Stimulated activated CD4-positive, alpha-beta T cell treated with anti-CD3 and anti-CD28 coated beads, Interleukin-15, amount 100 ng/mL, for 48 hours (primary cell): ENCODE data around the gene WDR41.

Experiments
- DNase-seq, 2 donors: peaks; one replicate each; pipeline ENCODE4 v3.0.0-alpha.2; 2020; ENCODE audit warnings: low read depth in 2 of 2

The WDR41 gene

DNA sequence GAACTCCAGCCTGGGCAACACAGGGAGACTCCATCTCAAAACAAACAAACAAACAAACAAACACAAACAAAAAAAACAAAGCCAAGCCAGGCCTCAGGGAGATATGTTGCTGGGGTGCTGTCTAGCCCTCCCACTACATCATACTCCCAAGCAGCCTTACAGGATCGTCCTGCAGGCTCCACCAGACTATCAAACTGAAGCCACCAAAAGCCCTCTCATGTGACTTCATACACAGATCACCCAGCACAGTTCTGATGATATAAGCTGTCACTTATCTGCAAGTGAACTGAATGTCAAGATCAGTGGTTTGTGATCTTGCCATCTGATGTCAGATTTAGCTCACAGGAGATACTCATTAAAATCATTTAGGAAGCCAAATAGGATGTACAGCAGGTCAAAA, 43.3 kb downstream of the WDR41 start:
- DNase-seq = no peak

DNA sequence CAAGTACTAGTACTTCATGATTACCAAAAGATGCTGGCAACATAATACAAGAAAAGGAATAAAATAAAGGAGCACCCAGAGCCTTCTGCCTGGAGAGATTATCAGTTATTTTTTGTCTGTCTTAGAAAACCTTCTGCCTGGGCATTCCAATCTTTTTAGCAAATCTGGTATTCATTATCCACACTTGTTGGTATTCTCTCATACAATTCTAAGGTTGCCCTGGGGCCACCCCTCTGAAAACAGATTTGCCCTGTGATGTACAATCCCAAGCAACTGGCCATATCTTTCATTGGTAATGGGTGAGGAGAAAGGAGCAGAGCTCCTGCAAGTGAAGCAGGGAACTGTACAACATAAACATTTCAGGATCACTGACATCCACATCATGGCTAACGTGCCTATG, 47.8 kb downstream of the WDR41 start:
- no peak for DNase-seq

DNA sequence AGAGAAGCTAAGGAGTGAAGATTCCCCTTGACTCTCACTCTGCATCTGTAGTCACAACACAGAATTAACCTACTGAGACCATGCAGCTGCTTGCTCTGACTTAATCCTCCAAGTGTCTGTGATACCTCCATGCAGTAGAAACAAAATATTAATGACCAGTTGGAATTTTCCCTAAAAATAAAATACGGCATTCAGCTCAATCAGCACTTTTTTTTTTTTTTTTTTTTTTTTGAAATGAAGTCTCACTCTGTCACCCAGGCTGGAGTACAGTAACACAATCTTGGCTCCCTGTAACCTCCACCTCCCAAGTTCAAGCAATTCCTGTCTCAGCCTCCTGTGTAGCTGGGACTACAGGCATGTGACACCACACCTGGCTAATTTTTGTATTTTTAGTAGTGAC, 48.4 kb downstream of the WDR41 start:
- DNase-seq = no peak

DNA sequence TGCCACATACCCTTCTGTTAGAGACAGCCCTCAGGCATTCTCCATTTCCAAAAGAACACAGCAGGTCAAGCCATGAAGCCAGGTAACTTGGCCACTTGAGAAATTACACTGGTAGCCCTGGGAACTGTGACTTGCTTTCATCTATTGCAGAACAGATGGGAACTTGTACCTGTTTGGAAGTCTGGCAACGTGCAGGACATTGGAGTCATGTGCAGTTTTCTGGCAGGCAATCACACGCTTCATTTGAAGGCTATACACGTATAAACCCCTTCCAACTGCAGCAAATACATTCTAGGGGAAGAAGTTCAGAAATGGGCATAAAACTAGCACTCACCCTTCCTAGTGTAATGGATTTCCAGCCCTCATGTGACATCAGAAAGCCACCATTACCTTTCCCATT, 54.0 kb downstream of the WDR41 start:
- no peak for DNase-seq

DNA sequence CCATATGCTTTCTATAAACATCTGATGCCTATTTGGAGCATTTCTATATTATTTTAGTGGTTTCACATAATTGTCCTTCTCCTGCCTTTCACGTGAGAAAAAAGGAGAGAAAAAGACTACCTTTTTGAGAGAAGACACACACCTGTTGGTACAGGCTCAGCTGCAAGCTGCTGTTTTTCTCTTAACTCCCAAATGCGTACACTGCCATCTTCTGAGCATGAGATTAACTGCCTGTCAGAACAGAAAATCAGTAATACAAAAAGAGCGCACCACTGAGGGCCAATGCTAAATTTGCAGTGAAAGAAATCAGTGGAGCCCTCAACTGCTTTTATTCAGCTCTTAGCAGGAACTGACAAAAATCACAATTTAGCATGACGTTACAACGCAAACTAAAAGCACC, 54.9 kb downstream of the WDR41 start:
- no peak for DNase-seq

DNA sequence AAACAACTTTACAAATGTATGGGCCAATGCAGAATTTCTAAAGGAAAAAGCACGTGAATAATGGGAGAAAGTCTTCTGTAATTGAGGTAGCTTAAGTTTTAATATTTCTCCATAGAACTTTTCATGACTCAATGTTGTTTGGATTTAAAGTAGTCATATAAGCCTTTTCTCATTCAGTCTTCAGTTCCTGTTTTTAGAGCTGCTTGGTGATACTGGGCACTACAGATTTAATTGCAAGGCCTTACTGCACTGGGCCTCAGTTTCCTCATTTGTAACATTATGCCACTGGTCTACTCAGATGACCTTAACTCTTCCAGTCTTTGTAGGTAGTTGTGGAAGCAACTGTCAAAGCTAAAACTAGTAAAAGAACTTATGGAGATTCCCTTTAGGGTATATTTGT, 60.4 kb downstream of the WDR41 start:
- no peak for DNase-seq

DNA sequence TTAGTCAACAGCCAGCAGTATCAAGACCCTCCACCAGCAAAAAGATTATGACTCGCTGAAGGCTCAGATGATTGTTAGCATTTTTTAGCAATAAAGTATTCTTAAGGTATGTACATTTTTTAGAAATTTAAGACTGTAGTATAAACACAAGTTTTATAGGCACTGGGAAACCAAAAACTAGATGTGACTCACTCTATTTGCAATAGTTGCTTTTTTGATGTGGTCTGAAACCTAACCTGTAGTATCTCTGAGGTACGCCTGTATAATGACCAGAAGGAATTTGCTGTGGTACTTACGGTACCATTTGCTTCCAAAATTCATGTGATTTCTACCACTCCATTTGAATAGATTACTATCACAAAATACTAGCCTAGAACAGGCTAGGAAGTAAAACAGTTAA, 60.8 kb downstream of the WDR41 start:
- no peak for DNase-seq

DNA sequence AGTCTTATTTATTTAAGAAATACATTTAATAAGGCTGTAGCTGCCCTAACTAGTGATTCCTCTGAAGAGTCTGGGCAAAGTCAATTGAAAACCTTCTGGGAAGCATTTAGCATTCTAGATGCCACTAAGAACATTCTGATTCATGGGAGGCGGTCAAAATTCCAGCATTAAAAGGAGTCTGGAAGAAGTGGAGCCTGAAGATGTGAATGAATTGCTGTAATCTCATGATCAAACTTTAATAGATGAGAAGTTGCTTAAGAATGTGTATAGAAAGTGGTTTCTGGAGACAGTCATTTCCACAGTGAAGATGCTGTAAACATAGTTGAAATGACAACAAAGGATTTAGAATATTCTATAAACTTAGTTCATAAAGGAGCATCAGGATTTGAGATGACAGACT, 61.4 kb downstream of the WDR41 start:
- no peak for DNase-seq

DNA sequence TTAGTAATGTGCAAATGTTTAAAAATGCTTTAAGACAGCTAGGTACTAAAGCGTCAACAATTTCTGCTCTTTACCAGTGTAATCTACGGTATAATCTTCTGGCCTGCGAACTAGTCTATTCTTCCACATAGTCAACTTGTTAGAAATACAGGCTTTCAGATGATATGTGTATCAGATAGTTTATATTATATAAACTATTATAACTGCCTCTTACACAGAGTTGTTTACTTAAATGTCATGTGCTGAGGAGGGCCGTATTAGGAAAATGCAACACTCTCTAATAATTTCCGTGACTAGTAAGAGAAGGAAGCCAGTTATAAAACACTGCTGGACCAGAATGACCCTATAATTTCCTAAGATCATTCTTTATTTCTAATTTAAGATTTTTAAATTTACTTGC, 63.6 kb downstream of the WDR41 start:
- no peak for DNase-seq

DNA sequence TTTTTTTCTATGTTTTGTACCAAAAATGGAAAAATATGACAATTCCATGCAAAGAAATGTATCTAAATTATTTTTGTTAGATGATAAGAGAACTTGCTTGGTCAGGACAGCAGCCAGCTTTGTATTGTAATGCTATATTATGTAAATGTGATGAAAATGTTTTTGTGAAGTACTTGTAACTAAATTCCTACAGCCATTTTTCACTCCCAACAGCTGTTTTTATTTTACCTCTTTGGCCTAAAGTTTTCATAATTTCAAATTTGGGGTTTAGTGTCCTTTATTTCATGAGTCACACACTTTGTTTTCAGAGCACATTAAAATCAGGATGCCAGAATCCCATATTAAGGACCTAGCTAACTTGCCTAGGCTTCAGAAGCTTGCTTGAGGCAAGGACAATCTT, 64.1 kb downstream of the WDR41 start:
- no peak for DNase-seq

DNA sequence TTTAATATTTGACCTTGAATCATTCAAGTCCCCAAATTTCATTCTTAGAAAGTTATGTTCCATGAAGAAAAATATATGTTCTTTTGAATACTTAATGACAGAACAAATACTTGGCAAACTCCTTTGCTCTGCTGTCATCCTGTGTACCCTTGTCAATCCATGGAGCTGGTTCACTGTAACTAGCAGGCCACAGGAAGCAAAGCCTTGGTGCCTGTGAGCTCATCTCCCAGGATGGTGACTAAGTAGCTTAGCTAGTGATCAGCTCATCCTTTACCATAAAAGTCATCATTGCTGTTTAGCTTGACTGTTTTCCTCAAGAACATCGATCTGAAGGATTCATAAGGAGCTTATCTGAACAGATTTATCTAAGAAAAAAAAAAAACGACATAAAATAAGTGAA, 65.4 kb downstream of the WDR41 start:
- DNase-seq = no peak

DNA sequence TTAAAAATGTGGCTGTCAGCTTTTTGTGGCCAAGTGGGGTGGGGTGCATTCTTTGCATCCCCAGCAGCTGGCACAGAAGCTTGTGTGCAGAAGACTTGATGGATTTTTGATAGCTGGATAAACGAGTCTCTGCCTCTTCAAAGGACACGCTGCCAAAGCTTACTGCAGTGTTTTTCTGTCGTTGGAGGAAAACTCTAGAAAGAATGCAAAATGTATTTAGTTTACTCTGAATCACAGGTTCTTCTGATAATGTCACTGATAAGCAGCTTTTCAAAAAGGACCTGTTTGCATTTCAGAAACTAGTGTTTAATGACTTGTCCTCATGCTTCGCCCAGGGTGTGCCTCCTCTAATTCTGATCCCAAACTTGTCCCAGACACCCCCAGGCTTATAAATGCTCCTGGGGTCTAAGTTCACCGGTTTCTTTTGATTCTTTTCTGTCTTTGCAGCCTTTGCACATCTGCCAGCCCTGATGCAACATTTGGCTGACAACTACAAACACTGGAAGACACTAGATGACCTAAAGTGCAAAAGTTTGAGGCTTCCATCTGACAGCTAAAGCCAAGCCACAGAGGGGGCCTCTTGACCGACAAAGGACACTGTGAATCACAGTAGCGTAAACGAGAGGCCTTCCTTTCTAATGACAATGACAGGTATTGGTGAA, 66.0 kb downstream of the WDR41 start:
- DNase-seq = no peak

DNA sequence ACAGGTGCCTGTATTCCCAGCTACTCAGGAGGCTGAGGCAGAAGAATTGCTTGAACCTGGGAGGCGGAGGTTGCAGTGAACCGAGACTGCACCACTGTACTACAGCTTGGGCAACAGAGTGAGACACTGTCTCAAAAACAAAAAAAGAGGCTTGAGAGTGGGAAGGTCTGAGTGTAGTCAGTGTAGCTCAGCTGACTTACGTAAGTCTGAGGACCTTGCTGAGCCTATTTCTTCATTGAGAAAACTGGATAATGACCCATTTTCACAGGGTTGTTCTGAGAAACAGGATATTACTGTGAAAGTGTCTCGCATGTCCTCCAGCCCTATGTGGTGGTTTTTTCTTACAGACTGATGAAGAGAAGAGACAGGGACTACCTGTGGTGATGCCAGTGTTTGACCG, 66.7 kb downstream of the WDR41 start:
- DNase-seq = no peak

DNA sequence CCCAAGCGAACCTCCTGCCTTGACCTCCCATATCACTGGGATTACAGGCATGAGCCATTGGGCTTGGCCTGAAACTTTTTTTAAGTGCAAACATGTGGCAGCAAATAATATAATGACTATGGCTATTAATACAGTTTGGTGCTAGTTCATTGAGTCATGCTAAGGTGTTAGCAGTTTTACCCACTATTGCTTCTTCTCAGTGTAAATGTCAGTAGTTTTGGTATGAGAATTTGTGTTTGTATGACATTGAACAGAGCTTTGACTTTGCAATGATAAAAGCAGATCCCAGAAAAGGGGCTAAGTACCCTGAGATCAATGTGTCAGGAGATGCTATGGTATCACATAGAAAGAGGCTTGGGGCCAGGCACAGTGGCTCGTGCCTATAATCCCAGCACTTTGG, 67.2 kb downstream of the WDR41 start:
- DNase-seq = no peak

DNA sequence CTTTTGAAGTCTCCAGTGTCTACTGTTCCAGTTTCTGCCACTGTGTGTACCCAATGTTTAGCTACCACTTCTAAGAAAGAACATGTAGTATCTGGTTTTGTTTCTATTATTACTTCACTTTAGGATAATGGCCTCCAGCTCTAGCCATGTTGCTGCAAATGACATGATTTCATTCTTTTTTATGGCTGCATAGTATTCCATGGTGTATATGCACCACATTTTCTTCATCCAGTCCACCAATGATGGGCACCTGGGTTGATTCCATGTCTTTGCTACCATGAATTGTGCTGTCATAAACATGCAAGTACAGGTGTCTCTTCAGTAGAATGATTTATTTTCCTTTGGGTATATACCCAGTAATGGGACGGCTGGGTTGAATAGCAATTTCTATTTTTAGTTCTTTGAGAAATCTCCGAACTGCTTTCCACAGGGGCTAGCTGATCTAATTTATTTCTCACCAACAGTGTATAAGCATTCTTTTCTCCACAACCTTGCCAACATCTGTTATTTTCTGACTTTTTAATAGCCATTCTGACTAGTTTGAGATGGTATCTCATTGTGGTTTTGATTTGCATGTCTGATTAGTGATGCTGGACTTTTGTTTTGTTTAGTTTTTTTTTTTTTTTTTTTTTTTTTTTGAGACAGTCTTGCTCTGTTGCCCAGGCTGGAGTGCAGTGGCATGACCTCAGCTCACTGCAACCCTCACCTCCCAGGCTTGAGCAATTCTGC, 68.9 kb downstream of the WDR41 start:
- DNase-seq = no peak

DNA sequence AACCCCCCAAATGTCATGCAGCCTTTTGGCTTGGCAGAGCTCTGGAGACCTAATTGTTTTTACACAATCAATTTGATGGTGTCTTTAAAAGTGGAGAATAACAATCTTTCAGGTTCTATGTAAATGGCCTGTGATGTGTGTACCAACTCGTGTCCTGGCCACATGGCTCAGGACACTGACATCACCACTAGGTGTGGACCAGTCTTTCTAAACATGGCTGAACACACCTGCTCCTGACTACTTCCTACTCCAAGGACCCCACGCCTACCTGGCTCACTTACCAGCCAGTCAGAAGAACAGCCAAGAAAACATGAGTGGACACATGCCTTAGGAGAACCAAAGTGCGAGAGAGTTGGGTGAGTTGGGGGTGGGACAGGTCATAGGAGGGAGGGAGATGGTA, 71.2 kb downstream of the WDR41 start:
- no peak for DNase-seq

DNA sequence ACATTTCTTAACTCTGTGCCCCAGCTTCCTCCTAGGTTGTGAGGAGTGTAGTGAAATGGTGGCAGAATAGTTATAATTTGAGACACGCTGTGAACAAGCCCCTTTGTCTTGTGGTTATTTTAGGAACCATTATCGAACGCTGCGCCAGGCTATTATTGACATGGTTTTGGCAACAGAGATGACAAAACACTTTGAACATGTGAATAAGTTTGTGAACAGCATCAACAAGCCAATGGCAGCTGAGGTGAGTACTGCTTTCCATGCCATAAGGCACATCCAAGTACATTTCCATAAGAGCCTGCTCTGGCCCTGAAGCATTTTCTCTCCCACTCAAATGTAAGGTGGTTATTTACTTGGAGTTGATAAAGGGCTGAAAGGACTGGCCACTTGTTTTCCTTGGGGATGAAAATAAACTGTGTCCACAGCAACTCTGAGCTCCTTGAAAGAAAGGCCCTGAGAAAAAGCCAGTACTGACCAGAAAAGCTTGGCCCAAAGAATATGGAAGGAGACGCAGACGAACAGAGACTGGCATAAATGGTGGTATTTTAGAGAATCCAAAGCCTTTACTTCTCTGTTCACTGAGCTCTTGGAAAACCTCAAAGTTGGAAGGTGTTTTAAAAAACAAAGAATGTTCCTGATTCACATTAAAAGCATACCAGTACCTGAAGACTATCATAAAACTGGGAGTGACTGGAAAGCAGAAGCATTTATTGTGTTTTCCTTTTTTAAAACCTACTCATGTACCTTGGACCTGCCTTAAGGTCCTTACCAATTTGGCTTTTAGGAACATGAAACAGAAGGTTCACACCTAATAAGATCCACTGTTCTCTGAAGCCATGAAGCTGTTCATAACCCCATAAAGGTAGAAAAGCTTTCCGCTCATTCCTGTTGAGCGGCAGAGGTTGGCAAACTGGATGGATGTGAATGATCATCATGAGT, 72.2 kb downstream of the WDR41 start:
- no peak for DNase-seq

DNA sequence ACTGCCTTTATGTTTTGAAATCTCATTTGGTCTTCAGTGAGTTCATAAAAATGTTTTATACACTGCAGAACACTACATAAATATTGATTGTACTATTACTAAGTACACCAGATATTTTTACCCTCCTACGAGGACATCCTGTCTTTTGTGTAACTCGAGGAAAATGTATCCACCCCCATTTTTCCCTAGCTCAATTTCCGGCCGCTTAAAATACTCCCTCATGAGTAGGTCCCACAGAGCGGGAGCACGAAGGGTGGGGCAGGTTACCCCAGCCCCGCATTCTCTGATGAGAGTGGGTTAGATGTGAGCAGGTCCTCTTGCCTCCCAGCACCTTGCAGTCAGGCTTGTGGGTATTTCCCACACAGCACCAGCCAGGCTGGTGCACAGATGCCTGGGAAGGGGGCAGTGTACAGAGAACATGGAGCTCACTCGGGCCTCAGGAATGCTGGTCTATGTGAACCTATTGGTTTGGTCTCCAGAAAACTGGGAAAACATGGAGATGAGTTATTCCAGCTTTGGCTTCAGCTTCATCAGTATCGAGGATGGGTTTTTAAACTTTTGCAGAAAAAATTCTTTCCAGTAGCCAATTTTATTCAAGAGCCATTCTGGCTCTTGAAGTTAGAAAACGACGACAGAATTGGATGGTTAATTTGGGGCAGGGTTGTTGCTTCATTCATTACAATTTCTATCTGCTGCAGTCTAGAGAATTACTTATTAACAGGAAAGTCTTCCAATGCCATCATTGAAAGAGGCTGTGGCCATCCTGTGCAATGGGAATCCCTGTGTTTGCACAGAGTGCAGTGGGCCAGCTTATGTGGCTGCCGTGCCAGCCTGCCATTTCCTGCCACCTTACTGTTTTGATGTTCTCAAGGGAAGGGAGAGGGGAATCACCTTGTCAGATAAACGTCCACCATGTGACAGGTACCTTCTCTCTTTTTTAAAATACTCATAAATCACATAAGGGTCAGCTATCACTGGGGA, 73.2 kb downstream of the WDR41 start:
- DNase-seq = no peak

DNA sequence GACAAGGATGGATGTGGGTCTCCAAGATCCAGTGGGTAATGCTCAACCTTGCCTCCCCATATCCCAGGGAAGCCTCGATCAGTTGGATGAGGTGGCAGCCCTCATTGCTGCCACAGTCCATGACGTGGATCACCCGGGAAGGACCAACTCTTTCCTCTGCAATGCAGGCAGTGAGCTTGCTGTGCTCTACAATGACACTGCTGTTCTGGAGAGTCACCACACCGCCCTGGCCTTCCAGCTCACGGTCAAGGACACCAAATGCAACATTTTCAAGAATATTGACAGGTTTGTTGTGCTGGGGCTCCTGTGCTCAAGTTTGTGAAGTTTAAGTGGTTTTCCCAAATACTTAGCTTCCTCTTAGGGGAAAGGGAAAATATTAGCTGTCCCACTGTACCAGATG, 74.0 kb downstream of the WDR41 start:
- no peak for DNase-seq

DNA sequence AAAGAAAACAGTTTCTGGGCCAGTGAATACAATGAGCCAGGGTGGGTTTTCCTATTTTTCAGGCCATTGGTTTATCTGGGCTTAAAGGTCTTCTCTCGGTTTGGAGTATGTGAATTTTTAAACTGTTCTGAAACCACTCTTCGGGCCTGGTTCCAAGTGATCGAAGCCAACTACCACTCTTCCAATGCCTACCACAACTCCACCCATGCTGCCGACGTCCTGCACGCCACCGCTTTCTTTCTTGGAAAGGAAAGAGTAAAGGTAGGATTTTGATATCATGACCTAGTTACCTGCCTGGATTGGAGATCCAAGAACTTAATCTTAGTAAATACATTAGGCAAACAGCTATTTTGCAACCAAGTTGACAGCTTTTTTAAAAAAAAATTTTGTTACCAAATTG, 79.1 kb downstream of the WDR41 start:
- DNase-seq = no peak

DNA sequence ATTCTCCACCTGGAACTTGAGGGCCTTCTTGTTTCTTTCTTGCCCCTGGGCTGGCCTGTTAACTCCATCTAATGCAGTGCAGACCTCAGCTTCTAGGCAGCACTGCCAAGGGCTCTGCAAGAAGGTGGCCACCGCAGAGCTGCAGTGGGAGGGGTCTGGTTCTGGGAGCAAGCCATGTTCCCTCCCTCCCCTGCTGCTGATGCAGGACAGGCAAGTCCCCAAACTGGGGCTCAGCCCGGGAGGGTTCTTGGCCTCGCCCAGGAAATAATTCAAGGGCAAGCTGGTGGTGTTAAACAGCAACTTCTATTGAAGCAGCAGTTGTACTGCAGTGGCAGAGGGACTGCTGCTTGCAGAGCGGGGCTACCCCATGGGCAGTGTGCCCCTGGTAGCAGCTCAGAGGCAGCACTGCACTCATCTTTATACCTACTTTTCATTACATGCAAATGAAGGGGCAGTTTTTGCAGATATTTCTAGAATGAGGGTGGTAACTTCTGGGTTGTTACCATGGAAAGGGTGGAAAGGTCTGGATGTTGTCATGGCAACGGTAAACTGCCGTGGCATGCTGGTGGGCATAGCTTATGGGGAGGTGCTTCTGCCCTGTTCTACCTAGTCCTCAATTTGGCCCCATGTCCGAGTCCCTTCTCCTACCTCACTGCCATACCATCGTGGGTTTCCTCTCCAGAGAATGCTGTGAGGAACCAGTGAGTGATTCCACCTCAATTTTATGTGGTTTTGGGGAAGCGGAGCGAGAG, 82.1 kb downstream of the WDR41 start:
- no peak for DNase-seq
